NCI-H187 (cell line): ENCODE results near the gene OR4F29.
"Not testable (repeated sequence)": the region's sequence is repeated elsewhere in the genome, so short reads cannot be mapped to it uniquely, and the experiment has no call there.

Experiments used
- DNase-seq, 2 experiments: peaks; one replicate each; lab custom pipeline; 2025; lab: John Stamatoyannopoulos, UW

Gene OR4F29

GRCh38 chr1:451578-451977 is at the start of gene OR4F29:
Gene OR4F29 (minus strand): TSS chr1:451678. CDS start chr1:451678, 0 bp downstream.
- not testable (repeated sequence) for DNase-seq
